Progenitor cell of endocrine pancreas (in vitro differentiated cells): ENCODE results near the gene SEMA3D. TPM values are rescaled to one million over a fixed set of nuclear protein-coding genes. Genes with fewer than 3 reads are reported as not detected.

Source experiments
- DNase-seq: peaks from one replicate; pipeline ENCODE4 v3.0.0; 2021; ENCODE audit warnings: low spot score; ENCODE audit not compliant: unreplicated experiment
- H3K27ac Mint-ChIP-seq: 2 replicates; pipeline ENCODE4 v1.8.0; 2021; ENCODE audit warnings: mild to moderate bottlenecking, moderate library complexity, mixed read lengths
- H3K27me3 Mint-ChIP-seq: 2 replicates; pipeline ENCODE4 v1.8.0; 2021; ENCODE audit warnings: mixed read lengths
- H3K36me3 Mint-ChIP-seq: 2 replicates; pipeline ENCODE4 v1.8.0; 2022; ENCODE audit warnings: mixed read lengths; ENCODE audit not compliant: insufficient read depth
- H3K4me1 Mint-ChIP-seq: 2 replicates; pipeline ENCODE4 v1.8.0; 2021; ENCODE audit warnings: low read depth, mixed read lengths
- H3K4me3 Mint-ChIP-seq: 2 replicates; pipeline ENCODE4 v1.8.0; 2021; ENCODE audit warnings: low read depth, mild to moderate bottlenecking, moderate library complexity, mixed read lengths
- H3K9me3 Mint-ChIP-seq: 2 replicates; pipeline ENCODE4 v1.8.0; 2021; ENCODE audit warnings: low read depth, mixed read lengths
- total RNA-seq: library from RNA; stranded (reverse); gene quantifications from 2 replicates; pipeline ENCODE4 v1.2.1, GENCODE V29; 2021
- TF ChIP-seq, protein P1 (sequence below): fragments of 200-600 bp; sonication (generic); IDR thresholded peaks from one replicate; pipeline ENCODE4 v1.5.0; 2021; ENCODE audit warnings: antibody characterized with exemption, mild to moderate bottlenecking; ENCODE audit not compliant: unreplicated experiment

Gene SEMA3D
- total RNA-seq, 1 donor from 2014 or later = 27.9 TPM

- H3K27ac Mint-ChIP-seq = no peak overlapping the region
- H3K9me3 Mint-ChIP-seq = no peaks in the 10 kb centered on the region
- H3K4me1 Mint-ChIP-seq = peaks cover 2% of the 10 kb centered on the region
- TF ChIP-seq, protein P1, sequence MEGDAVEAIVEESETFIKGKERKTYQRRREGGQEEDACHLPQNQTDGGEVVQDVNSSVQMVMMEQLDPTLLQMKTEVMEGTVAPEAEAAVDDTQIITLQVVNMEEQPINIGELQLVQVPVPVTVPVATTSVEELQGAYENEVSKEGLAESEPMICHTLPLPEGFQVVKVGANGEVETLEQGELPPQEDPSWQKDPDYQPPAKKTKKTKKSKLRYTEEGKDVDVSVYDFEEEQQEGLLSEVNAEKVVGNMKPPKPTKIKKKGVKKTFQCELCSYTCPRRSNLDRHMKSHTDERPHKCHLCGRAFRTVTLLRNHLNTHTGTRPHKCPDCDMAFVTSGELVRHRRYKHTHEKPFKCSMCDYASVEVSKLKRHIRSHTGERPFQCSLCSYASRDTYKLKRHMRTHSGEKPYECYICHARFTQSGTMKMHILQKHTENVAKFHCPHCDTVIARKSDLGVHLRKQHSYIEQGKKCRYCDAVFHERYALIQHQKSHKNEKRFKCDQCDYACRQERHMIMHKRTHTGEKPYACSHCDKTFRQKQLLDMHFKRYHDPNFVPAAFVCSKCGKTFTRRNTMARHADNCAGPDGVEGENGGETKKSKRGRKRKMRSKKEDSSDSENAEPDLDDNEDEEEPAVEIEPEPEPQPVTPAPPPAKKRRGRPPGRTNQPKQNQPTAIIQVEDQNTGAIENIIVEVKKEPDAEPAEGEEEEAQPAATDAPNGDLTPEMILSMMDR = peak; percentile 67
- H3K36me3 Mint-ChIP-seq = peaks cover 7% of the 10 kb centered on the region
- H3K27me3 Mint-ChIP-seq = no peaks in the 10 kb centered on the region
- DNase-seq = no peak
- H3K4me3 Mint-ChIP-seq = no peak overlapping the region
Observed at GRCh38 chr7:85021101-85021704, 165.7 kb downstream of the SEMA3D start.

- no peaks in the 10 kb centered on the region for H3K27me3 Mint-ChIP-seq
- TF ChIP-seq, protein P1 = no peak
- peaks cover 2% of the 10 kb centered on the region for H3K4me1 Mint-ChIP-seq
- peak overlapping the region; percentile 31 for H3K27ac Mint-ChIP-seq
- H3K4me3 Mint-ChIP-seq = no peak overlapping the region
- peaks cover 4% of the 10 kb centered on the region for H3K36me3 Mint-ChIP-seq
- no peak for DNase-seq
- no peaks in the 10 kb centered on the region for H3K9me3 Mint-ChIP-seq
Observed at GRCh38 chr7:85019778-85020177, 167.1 kb downstream of the SEMA3D start.

- TF ChIP-seq, protein P1 = no peak
- DNase-seq = no peak
- Mint-ChIP-seq H3K4me1 (peaks cover 2% of the 10 kb centered on the region), H3K4me3 (no peak overlapping the region), H3K27me3 (no peaks in the 10 kb centered on the region), H3K36me3 (peaks cover 4% of the 10 kb centered on the region), H3K27ac (no peak overlapping the region), H3K9me3 (no peaks in the 10 kb centered on the region)
Observed at GRCh38 chr7:85019176-85019575, 167.7 kb downstream of the SEMA3D start.

DNA sequence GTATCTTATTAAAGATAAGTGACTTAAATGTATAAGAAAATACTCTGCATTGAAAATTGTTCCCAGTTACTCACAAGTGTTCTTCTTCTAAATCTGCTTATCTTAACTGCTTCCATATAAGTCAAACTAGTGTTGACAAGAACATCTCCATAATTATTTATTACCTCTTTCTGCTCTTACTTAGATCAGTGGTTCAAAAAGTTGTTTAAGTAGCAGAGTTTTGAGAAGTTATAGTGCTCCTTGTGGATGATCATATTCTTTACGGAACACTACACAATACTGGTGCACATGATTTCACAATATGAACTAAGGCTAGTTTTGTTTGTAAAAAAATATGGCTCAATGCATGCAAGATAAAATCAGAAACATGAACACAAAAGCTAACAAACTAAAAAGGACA is 168.4 kb downstream of the SEMA3D start:
- Mint-ChIP-seq H3K27me3 (no peaks in the 10 kb centered on the region), H3K4me3 (no peak overlapping the region), H3K27ac (no peak overlapping the region), H3K36me3 (peaks cover 5% of the 10 kb centered on the region), H3K4me1 (peaks cover 2% of the 10 kb centered on the region), H3K9me3 (no peaks in the 10 kb centered on the region)
- TF ChIP-seq, protein P1 = no peak
- DNase-seq = no peak

DNA sequence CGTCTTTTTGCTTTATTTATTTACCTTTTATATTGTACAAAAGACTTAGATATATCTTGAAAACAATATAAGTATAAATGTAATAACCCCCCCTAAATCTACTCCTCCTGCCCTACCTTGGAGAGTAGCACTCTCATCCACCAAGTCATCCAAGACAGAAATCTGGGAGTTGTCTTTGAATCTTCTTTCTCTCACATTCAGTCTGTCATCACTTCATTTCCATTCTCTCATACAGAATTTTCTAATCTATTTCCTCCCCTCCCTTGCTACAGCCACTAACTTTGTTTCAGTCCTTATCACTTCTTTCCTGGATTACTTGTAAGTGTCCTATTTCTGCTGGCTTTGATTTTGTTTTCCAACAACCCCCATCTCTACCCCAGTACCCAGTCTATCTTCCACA is 170.6 kb downstream of the SEMA3D start:
- Mint-ChIP-seq H3K27ac (no peak overlapping the region), H3K4me1 (peaks cover 2% of the 10 kb centered on the region)
- DNase-seq = no peak

More for the DNA sequence above, 170.6 kb downstream of the SEMA3D start:
- no peaks in the 10 kb centered on the region for H3K9me3 Mint-ChIP-seq
- no peaks in the 10 kb centered on the region for H3K27me3 Mint-ChIP-seq
- peaks cover 12% of the 10 kb centered on the region for H3K36me3 Mint-ChIP-seq
- TF ChIP-seq, protein P1 = no peak
- H3K4me3 Mint-ChIP-seq = no peak overlapping the region
